HuH-7.5 (cell line): ENCODE measurements around the gene UNC119.

ENCODE experiments used
- DNase-seq: peaks from one replicate; pipeline ENCODE4 v3.0.0; 2011; ENCODE audit warnings: low spot score

The UNC119 gene

GRCh38 chr17:28573040-28573380 is 20.6 kb upstream of the UNC119 start:
- DNase-seq: no peak

- DNase-seq: no peak
Observed at GRCh38 chr17:28572259-28573039, 20.0 kb upstream of the UNC119 start.

GRCh38 chr17:28571361-28572122 is 19.1 kb upstream of the UNC119 start, which contains the start of gene PIGS:
Gene PIGS, minus strand, starts transcription at chr17:28571524. Its CDS starts 28 bp downstream, at chr17:28571496.
- peak; percentile 99 for DNase-seq

GRCh38 chr17:28570716-28571360 is 18.4 kb upstream of the UNC119 start:
- DNase-seq: peak; percentile 51

- no peak for DNase-seq
Observed at GRCh38 chr17:28569446-28569845, 17.0 kb upstream of the UNC119 start.

GRCh38 chr17:28567604-28568003 is 15.2 kb upstream of the UNC119 start:
- no peak for DNase-seq

- no peak for DNase-seq
Observed at GRCh38 chr17:28563475-28563874, 11.1 kb upstream of the UNC119 start.

- no peak for DNase-seq
Observed at GRCh38 chr17:28555022-28555421, 2.6 kb upstream of the UNC119 start.

GRCh38 chr17:28554565-28554964 is 2.1 kb upstream of the UNC119 start:
- DNase-seq: no peak

GRCh38 chr17:28553000-28553505 is 629 bp upstream of the UNC119 start:
- DNase-seq: no peak

GRCh38 chr17:28551421-28552175 is 826 bp downstream of the UNC119 start:
- DNase-seq: peak; percentile 77

- DNase-seq: no peak
Observed at GRCh38 chr17:28550858-28551257, 1.6 kb downstream of the UNC119 start.

- no peak for DNase-seq
Observed at GRCh38 chr17:28549236-28550132, 2.9 kb downstream of the UNC119 start.

- no peak for DNase-seq
Observed at GRCh38 chr17:28548417-28549130, 3.9 kb downstream of the UNC119 start.

GRCh38 chr17:28547623-28548416 is 4.6 kb downstream of the UNC119 start:
- DNase-seq: peak; percentile 88

GRCh38 chr17:28547096-28547622 is 5.3 kb downstream of the UNC119 start:
- no peak for DNase-seq

GRCh38 chr17:28545787-28546415 is 6.5 kb downstream of the UNC119 start:
- DNase-seq: no peak

- DNase-seq: no peak
Observed at GRCh38 chr17:28545141-28545503, 7.3 kb downstream of the UNC119 start.
